Measurements from ENCODE around the gene NOL7.

The NOL7 gene

GRCh38 chr6:13638626-13639025 is 23.5 kb downstream of the NOL7 start:
- Histone ChIP-seq H3K79me1 (ENCODE audit: low read length) (no peaks in the 10 kb centered on the region), H3K9ac (ENCODE audit: low read length) (no peak overlapping the region), H3K79me2 (ENCODE audit: control insufficient read depth, insufficient read depth, low read length, poor library complexity) (no peaks in the 10 kb centered on the region), H3K14ac (ENCODE audit: low read length) (no peak overlapping the region), H3K4ac (ENCODE audit: low read depth, low read length) (no peak overlapping the region), H3K4me3 (ENCODE audit: low read depth, low read length) (no peak overlapping the region), H2BK5ac (ENCODE audit: low read depth, low read length, poor library complexity) (no peak overlapping the region), H2BK12ac (ENCODE audit: low read length) (no peak overlapping the region), H3K4me1 (ENCODE audit: control insufficient read depth in 1 of 2, insufficient read depth in 2 of 2, low read length in 2 of 2) (no peaks in the 10 kb centered on the region), H4K12ac (ENCODE audit: low read depth, low read length) (no peak overlapping the region), H4K91ac (ENCODE audit: low read depth, low read length) (no peak overlapping the region), H3K23ac (ENCODE audit: low read length) (no peak overlapping the region), H2AFZ (ENCODE audit: insufficient read depth, low read length, poor library complexity) (no peak overlapping the region), H2AK5ac (ENCODE audit: low read length) (no peak overlapping the region), H2BK120ac (ENCODE audit: insufficient read depth, low read length, poor library complexity) (no peak overlapping the region), H3K4me2 (ENCODE audit: low read length) (no peak overlapping the region), H4K8ac (ENCODE audit: low read depth, low read length) (no peak overlapping the region), H3K36me3 (ENCODE audit: control insufficient read depth in 1 of 2, insufficient read depth in 2 of 2, low read length in 2 of 2) (peaks cover 4 to 10% of the 10 kb centered on the region in 2 experiments), H3K18ac (ENCODE audit: low read length) (no peak overlapping the region), H3K9me3 (ENCODE audit: insufficient read depth, low read depth, low read length) (no peaks in the 10 kb centered on the region), H3K27me3 (ENCODE audit: insufficient read depth, low read length) (no peaks in the 10 kb centered on the region), H3K27ac (ENCODE audit: low read depth, low read length) (no peak overlapping the region)
- no CpG with 5 or more reads among the region's 4 CpGs for WGBS (ENCODE audit: extremely low coverage, insufficient coverage, insufficient read length)
- DNase-seq = no peak

GRCh38 chr6:13641315-13641714 is 26.2 kb downstream of the NOL7 start:
- H2AFZ ChIP-seq (ENCODE audit: insufficient read depth, low read length, poor library complexity) = no peak overlapping the region
- H3K27ac ChIP-seq (ENCODE audit: low read depth, low read length) = no peak overlapping the region
- peaks cover 7 to 12% of the 10 kb centered on the region in 2 experiments for H3K36me3 ChIP-seq (ENCODE audit: control insufficient read depth in 1 of 2, insufficient read depth in 2 of 2, low read length in 2 of 2)
- H4K12ac ChIP-seq (ENCODE audit: low read depth, low read length) = no peak overlapping the region
- WGBS (ENCODE audit: extremely low coverage, insufficient coverage, insufficient read length) = no CpG with 5 or more reads among the region's 5 CpGs
- H3K4me3 ChIP-seq (ENCODE audit: low read depth, low read length) = no peak overlapping the region
- no peaks in the 10 kb centered on the region for H3K9me3 ChIP-seq (ENCODE audit: insufficient read depth, low read depth, low read length)
- H3K23ac ChIP-seq (ENCODE audit: low read length) = no peak overlapping the region
- H3K79me2 ChIP-seq (ENCODE audit: control insufficient read depth, insufficient read depth, low read length, poor library complexity) = no peaks in the 10 kb centered on the region
- DNase-seq = peak in 1 of 2 donors; percentile 43
- H2AK5ac ChIP-seq (ENCODE audit: low read length) = no peak overlapping the region
- H3K4me2 ChIP-seq (ENCODE audit: low read length) = no peak overlapping the region
- no peak overlapping the region for H4K8ac ChIP-seq (ENCODE audit: low read depth, low read length)
- no peak overlapping the region for H3K4ac ChIP-seq (ENCODE audit: low read depth, low read length)
- H2BK12ac ChIP-seq (ENCODE audit: low read length) = no peak overlapping the region
- H3K79me1 ChIP-seq (ENCODE audit: low read length) = no peaks in the 10 kb centered on the region
- H3K18ac ChIP-seq (ENCODE audit: low read length) = no peak overlapping the region
- H3K14ac ChIP-seq (ENCODE audit: low read length) = no peak overlapping the region
- no peak overlapping the region for H3K9ac ChIP-seq (ENCODE audit: low read length)
- H2BK5ac ChIP-seq (ENCODE audit: low read depth, low read length, poor library complexity) = no peak overlapping the region
- no peak overlapping the region for H2BK120ac ChIP-seq (ENCODE audit: insufficient read depth, low read length, poor library complexity)
- H4K91ac ChIP-seq (ENCODE audit: low read depth, low read length) = no peak overlapping the region
- H3K4me1 ChIP-seq (ENCODE audit: control insufficient read depth in 1 of 2, insufficient read depth in 2 of 2, low read length in 2 of 2) = no peaks in the 10 kb centered on the region
- no peaks in the 10 kb centered on the region for H3K27me3 ChIP-seq (ENCODE audit: insufficient read depth, low read length)

- Histone ChIP-seq H3K4me3 (ENCODE audit: low read depth, low read length) (no peak overlapping the region), H2BK12ac (ENCODE audit: low read length) (no peak overlapping the region), H3K4ac (ENCODE audit: low read depth, low read length) (no peak overlapping the region), H3K79me1 (ENCODE audit: low read length) (no peaks in the 10 kb centered on the region), H2BK120ac (ENCODE audit: insufficient read depth, low read length, poor library complexity) (no peak overlapping the region), H3K4me2 (ENCODE audit: low read length) (no peak overlapping the region), H2AFZ (ENCODE audit: insufficient read depth, low read length, poor library complexity) (no peak overlapping the region), H3K9ac (ENCODE audit: low read length) (no peak overlapping the region), H4K12ac (ENCODE audit: low read depth, low read length) (no peak overlapping the region), H2BK5ac (ENCODE audit: low read depth, low read length, poor library complexity) (no peak overlapping the region), H3K36me3 (ENCODE audit: control insufficient read depth in 1 of 2, insufficient read depth in 2 of 2, low read length in 2 of 2) (peaks cover 9 to 13% of the 10 kb centered on the region in 2 experiments), H3K9me3 (ENCODE audit: insufficient read depth, low read depth, low read length) (no peaks in the 10 kb centered on the region), H4K8ac (ENCODE audit: low read depth, low read length) (no peak overlapping the region), H2AK5ac (ENCODE audit: low read length) (no peak overlapping the region), H4K91ac (ENCODE audit: low read depth, low read length) (no peak overlapping the region), H3K27me3 (ENCODE audit: insufficient read depth, low read length) (no peaks in the 10 kb centered on the region), H3K23ac (ENCODE audit: low read length) (no peak overlapping the region), H3K27ac (ENCODE audit: low read depth, low read length) (no peak overlapping the region), H3K14ac (ENCODE audit: low read length) (no peak overlapping the region), H3K79me2 (ENCODE audit: control insufficient read depth, insufficient read depth, low read length, poor library complexity) (no peaks in the 10 kb centered on the region), H3K4me1 (ENCODE audit: control insufficient read depth in 1 of 2, insufficient read depth in 2 of 2, low read length in 2 of 2) (no peaks in the 10 kb centered on the region), H3K18ac (ENCODE audit: low read length) (no peak overlapping the region)
- no peak for DNase-seq
- WGBS (ENCODE audit: extremely low coverage, insufficient coverage, insufficient read length) = no CpG with 5 or more reads among the region's 3 CpGs
These were observed 28.0 kb downstream of the NOL7 start for GRCh38 chr6:13643125-13643524.

GRCh38 chr6:13648850-13649249 is 33.7 kb downstream of the NOL7 start:
- no peak overlapping the region for H2BK5ac ChIP-seq (ENCODE audit: low read depth, low read length, poor library complexity)
- no peaks in the 10 kb centered on the region for H3K9me3 ChIP-seq (ENCODE audit: insufficient read depth, low read depth, low read length)
- no peaks in the 10 kb centered on the region for H3K27me3 ChIP-seq (ENCODE audit: insufficient read depth, low read length)
- no peak overlapping the region for H3K4ac ChIP-seq (ENCODE audit: low read depth, low read length)
- no peak overlapping the region for H2AK5ac ChIP-seq (ENCODE audit: low read length)
- no peak overlapping the region for H3K18ac ChIP-seq (ENCODE audit: low read length)
- H4K91ac ChIP-seq (ENCODE audit: low read depth, low read length) = no peak overlapping the region
- H3K27ac ChIP-seq (ENCODE audit: low read depth, low read length) = no peak overlapping the region
- H3K4me1 ChIP-seq (ENCODE audit: control insufficient read depth in 1 of 2, insufficient read depth in 2 of 2, low read length in 2 of 2) = no peaks in the 10 kb centered on the region
- H3K79me1 ChIP-seq (ENCODE audit: low read length) = no peaks in the 10 kb centered on the region
- no peak overlapping the region for H2BK12ac ChIP-seq (ENCODE audit: low read length)
- H2BK120ac ChIP-seq (ENCODE audit: insufficient read depth, low read length, poor library complexity) = no peak overlapping the region
- no peak overlapping the region for H3K4me3 ChIP-seq (ENCODE audit: low read depth, low read length)
- no peak overlapping the region for H3K14ac ChIP-seq (ENCODE audit: low read length)
- peak in 1 of 2 donors; percentile 60 for DNase-seq
- no peak overlapping the region for H4K8ac ChIP-seq (ENCODE audit: low read depth, low read length)
- H3K4me2 ChIP-seq (ENCODE audit: low read length) = no peak overlapping the region
- H2AFZ ChIP-seq (ENCODE audit: insufficient read depth, low read length, poor library complexity) = no peak overlapping the region
- H4K12ac ChIP-seq (ENCODE audit: low read depth, low read length) = no peak overlapping the region
- no peak overlapping the region for H3K9ac ChIP-seq (ENCODE audit: low read length)
- no peaks in the 10 kb centered on the region for H3K79me2 ChIP-seq (ENCODE audit: control insufficient read depth, insufficient read depth, low read length, poor library complexity)
- no peak overlapping the region for H3K23ac ChIP-seq (ENCODE audit: low read length)
- H3K36me3 ChIP-seq (ENCODE audit: control insufficient read depth in 1 of 2, insufficient read depth in 2 of 2, low read length in 2 of 2) = peaks cover 6 to 9% of the 10 kb centered on the region in 2 experiments

Measured in trophoblast cell (in vitro differentiated cells and primary cell).